B cell (primary cell): ENCODE measurements around the gene MLEC. TPM values are rescaled to one million over a fixed set of nuclear protein-coding genes. Genes with fewer than 3 reads are reported as not detected.
A peak's percentile ranks its signal among the peaks of the same experiment; 100 is the strongest.

Experiments used
- ATAC-seq: fragments of 200-7000 bp; cut with Tn5 transposase; one replicate; pipeline ENCODE4 v1.10.0; 2021; ENCODE audit warnings: low read depth, mild to moderate bottlenecking, moderate number of reproducible peaks, moderate library complexity
- CTCF ChIA-PET: fragments of 350-600 bp; sonication (Branson Sonifier 250); formaldehyde crosslinking; loops from one replicate; lab custom pipeline; 2021; ENCODE audit warnings: antibody characterized with exemption, inconsistent platforms; lab: Charles Lee
- POLR2A ChIA-PET: fragments of 350-600 bp; sonication (Branson Sonifier 250); formaldehyde crosslinking; loops from one replicate; lab custom pipeline; 2021; ENCODE audit warnings: antibody characterized with exemption; lab: Charles Lee
- DNase-seq: peaks from one replicate; pipeline ENCODE4 v3.0.0; 2013
- H2AFZ ChIP-seq: 2 replicates; pipeline ENCODE4 v1.6.1; 2012; ENCODE audit warnings: mild to moderate bottlenecking, low read depth, low read length; ENCODE audit not compliant: insufficient read depth, poor library complexity, severe bottlenecking
- H3K27ac ChIP-seq, 2 donors: 1 replicate in 1 of 2; 2 replicates in 1 of 2; pipeline ENCODE4 v1.5.1; 2012 to 2013; ENCODE audit warnings: low read length in 2 of 2, mild to moderate bottlenecking in 2 of 2, moderate library complexity in 1 of 2
- H3K27me3 ChIP-seq, 4 experiments: fragments of 200-600 bp in 1 of 4; sonication (generic) in 1 of 4; replicated peaks in 1 of 4; 1 replicate in 2 of 4; 2 replicates in 2 of 4; pipeline versions ENCODE4 v1.6.1 to v1.7.0; 2013 to 2016; ENCODE audit warnings: low read length in 3 of 4, mild to moderate bottlenecking in 2 of 4, mixed read lengths in 1 of 4, moderate library complexity in 1 of 4; ENCODE audit not compliant: insufficient read depth in 4 of 4, control insufficient read depth in 3 of 4; ENCODE audit errors: control extremely low read depth in 1 of 4
- H3K36me3 ChIP-seq, 2 experiments: replicated peaks in 1 of 2; 1 replicate in 1 of 2; 2 replicates in 1 of 2; pipeline versions ENCODE4 v1.6.1 to v1.7.1; 2013; ENCODE audit warnings: low read length in 1 of 2; ENCODE audit not compliant: insufficient read depth in 2 of 2, control insufficient read depth in 1 of 2; ENCODE audit errors: control extremely low read depth in 1 of 2, extremely low read depth in 1 of 2
- H3K4me1 ChIP-seq, 2 donors: fragments of 200-600 bp in 1 of 2; sonication (generic) in 1 of 2; 1 replicate in 1 of 2; 2 replicates in 1 of 2; pipeline versions ENCODE4 v1.5.1 to v1.6.1; 2013 to 2017; ENCODE audit warnings: low read length in 2 of 2; ENCODE audit not compliant: control insufficient read depth in 2 of 2, insufficient read depth in 2 of 2
- H3K4me2 ChIP-seq: replicated peaks from 2 replicates; pipeline ENCODE3; 2012; ENCODE audit warnings: mild to moderate bottlenecking, low read depth, low read length; ENCODE audit not compliant: poor library complexity, severe bottlenecking
- H3K4me3 ChIP-seq, 5 experiments: fragments of 200-600 bp in 1 of 5; sonication (generic) in 1 of 5; 1 replicate in 3 of 5; 2 replicates in 2 of 5; pipeline versions ENCODE4 v1.5.1 to v1.7.0; 2011 to 2016; ENCODE audit warnings: low read length in 4 of 5, mild to moderate bottlenecking in 4 of 5, low read depth in 2 of 5, control low read depth in 1 of 5, moderate library complexity in 1 of 5; ENCODE audit not compliant: insufficient read depth in 1 of 5; ENCODE audit errors: control extremely low read depth in 1 of 5, extremely low read depth in 1 of 5
- H3K79me2 ChIP-seq: fragments of 200-600 bp; sonication (generic); one replicate; pipeline ENCODE4 v1.6.0; 2016; ENCODE audit warnings: low read length; ENCODE audit not compliant: control insufficient read depth, insufficient read depth
- H3K9ac ChIP-seq: fragments of 200-600 bp; sonication (generic); 2 replicates; pipeline ENCODE4 v1.6.1; 2017; ENCODE audit warnings: mild to moderate bottlenecking, low read length, moderate library complexity
- H3K9me3 ChIP-seq, 3 donors: one replicate each; pipeline versions ENCODE4 v1.6.1 to v1.7.1; 2013; ENCODE audit warnings: low read length in 2 of 3; ENCODE audit not compliant: control insufficient read depth in 2 of 3, insufficient read depth in 1 of 3; ENCODE audit errors: control extremely low read depth in 1 of 3
- H4K20me1 ChIP-seq: 2 replicates; pipeline ENCODE4 v1.6.0; 2012; ENCODE audit warnings: mild to moderate bottlenecking, low read length; ENCODE audit not compliant: insufficient read depth, control insufficient read depth, poor library complexity, severe bottlenecking
- H3K27ac Mint-ChIP-seq: one replicate; pipeline ENCODE4 v1.8.0; 2021; ENCODE audit warnings: mixed read lengths
- H3K27me3 Mint-ChIP-seq: one replicate; pipeline ENCODE4 v1.8.0; 2021; ENCODE audit warnings: mixed read lengths
- H3K4me1 Mint-ChIP-seq: one replicate; pipeline ENCODE4 v1.8.0; 2021; ENCODE audit warnings: mixed read lengths
- H3K4me3 Mint-ChIP-seq: one replicate; pipeline ENCODE4 v1.8.0; 2021; ENCODE audit warnings: mixed read lengths
- H3K9me3 Mint-ChIP-seq: one replicate; pipeline ENCODE4 v1.8.0; 2022; ENCODE audit warnings: mixed read lengths; ENCODE audit not compliant: insufficient read depth
- CTCF ChIP-seq: fragments of 200-600 bp; IDR thresholded peaks from one replicate; pipeline ENCODE4 v1.8.0; 2022; ENCODE audit warnings: antibody characterized with exemption, mild to moderate bottlenecking
- EZH2 ChIP-seq: IDR thresholded peaks from 2 replicates; pipeline ENCODE4 v1.6.1; 2012; ENCODE audit warnings: borderline replicate concordance, low read depth, mild to moderate bottlenecking, moderate library complexity, low read length; ENCODE audit not compliant: insufficient read depth, poor library complexity, severe bottlenecking
- WGBS: methylation state at CpG from one replicate; pipeline ENCODE4 v1.1.5; 2013; ENCODE audit warnings: missing lambda C conversion rate; ENCODE audit not compliant: insufficient coverage; 5-methylcytosine and 5-hydroxymethylcytosine counted together
- intact Hi-C: fragments of 100-400 bp; cut with micrococcal nuclease; formaldehyde crosslinking; loops from one replicate; pipeline ENCODE4 v1.10.0; 2022
- polyA plus RNA-seq: library from polyadenylated mRNA; depleted of rRNA; stranded (reverse); fragments of >200 nt; gene quantifications from 2 replicates; pipeline ENCODE4 v1.2.3, GENCODE V29; 2012
- total RNA-seq, 2 donors: library from RNA; stranded (reverse); fragments of 120-200 nt in 1 of 2; gene quantifications; 1 replicate in 1 of 2; 2 replicates in 1 of 2; pipeline versions ENCODE4 v1.2.3 to v1.2.4, GENCODE V29; 2013 to 2022

MLEC gene
- total and polyA plus RNA-seq, 2 donors (not counting 1 experiment from before 2014, with no cell fraction given), result 5.5 to 52.6 TPM

GRCh38 chr12:120710805-120711296 is 23.9 kb downstream of the MLEC start:
- peak overlapping the region; percentile 98 for H3K4me2 ChIP-seq
- Mint-ChIP-seq H3K9me3 (no peaks in the 10 kb centered on the region), H3K27ac (peak overlapping the region; percentile 79), H3K27me3 (no peaks in the 10 kb centered on the region), H3K4me3 (peak overlapping the region; percentile 91), H3K4me1 (peaks cover 24% of the 10 kb centered on the region)
- peaks cover 0 to 13% of the 10 kb centered on the region in 2 experiments for H3K36me3 ChIP-seq
- peaks cover 9% of the 10 kb centered on the region for H3K79me2 ChIP-seq
- peak overlapping the region in 1 of 2 donors; percentile 71 for H3K27ac ChIP-seq
- H3K27me3 ChIP-seq, result no peaks in the 10 kb centered on the region
- H3K9me3 ChIP-seq, result no peaks in the 10 kb centered on the region
- DNase-seq, result peak; percentile 55
- CTCF ChIA-PET, result interaction anchor here (0.9 to 9.8 kb wide), 10 partner anchors 9 to 191 kb away, joined by 3 to 172 read pairs (median 4); partner anchors contain the start of gene POP5
- peak overlapping the region; percentile 17 to 89 (median 68) for H3K4me3 ChIP-seq
- POLR2A ChIA-PET, result interaction anchor here (0.5 kb wide), 1 partner anchor 1556 kb away, joined by 9 read pairs; no protein-coding TSS in a partner anchor
- H3K9ac ChIP-seq, result peak overlapping the region; percentile 82
- 0% methylated on average over 30 of the region's 31 CpGs for whole genome bisulfite sequencing
- ATAC-seq, result peak; percentile 50
- no peaks in the 10 kb centered on the region for H4K20me1 ChIP-seq
- peaks cover 17 to 26% of the 10 kb centered on the region in 2 donors for H3K4me1 ChIP-seq
- H2AFZ ChIP-seq, result peak overlapping the region; percentile 91
- intact Hi-C loops, result loop anchor here (1.0 to 5.0 kb wide), 5 partner anchors 14 to 260 kb away; partner anchors contain the start of genes ACADS and SPPL3
- TF ChIP-seq CTCF (no peak), EZH2 (no peak)

DNA sequence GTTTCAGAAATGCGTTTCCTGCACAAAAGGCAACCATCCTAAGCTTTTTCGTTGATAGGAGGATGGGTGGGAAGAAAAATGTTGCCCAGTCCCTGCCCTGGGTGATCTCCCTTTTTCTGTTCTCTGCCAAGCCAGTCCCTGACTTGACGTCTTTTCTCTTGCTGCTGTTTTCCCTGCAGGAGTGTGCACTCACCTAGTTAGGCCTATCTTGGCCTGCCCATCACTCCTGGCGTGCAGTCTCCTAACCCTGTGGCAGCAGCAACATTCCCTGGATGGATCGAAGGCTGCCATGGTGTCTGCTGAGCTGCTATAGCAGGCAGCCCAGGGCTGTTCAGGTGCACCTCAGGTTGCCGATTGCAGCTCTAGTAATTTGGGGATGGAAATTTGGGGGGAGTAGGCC is 24.5 kb downstream of the MLEC start:
- peak overlapping the region; percentile 98 for H3K4me2 ChIP-seq
- H3K4me1 ChIP-seq, result peaks cover 17 to 26% of the 10 kb centered on the region in 2 donors
- peak overlapping the region; percentile 91 for H2AFZ ChIP-seq
- H3K27me3 ChIP-seq, result no peaks in the 10 kb centered on the region
- ChIA-PET POLR2A (no interaction called here), CTCF (interaction anchor here (0.9 to 9.8 kb wide), 11 partner anchors 9 to 190 kb away, joined by 3 to 172 read pairs (median 4); partner anchors contain the start of gene POP5)
- no peaks in the 10 kb centered on the region for H3K9me3 ChIP-seq
- Mint-ChIP-seq H3K4me3 (peak overlapping the region; percentile 91), H3K27ac (peak overlapping the region; percentile 79), H3K27me3 (no peaks in the 10 kb centered on the region), H3K9me3 (no peaks in the 10 kb centered on the region), H3K4me1 (peaks cover 24% of the 10 kb centered on the region)
- TF ChIP-seq EZH2, result no peak
- TF ChIP-seq CTCF, result no peak
- H4K20me1 ChIP-seq, result no peaks in the 10 kb centered on the region
- peak overlapping the region; percentile 82 for H3K9ac ChIP-seq
- H3K79me2 ChIP-seq, result peaks cover 9% of the 10 kb centered on the region
- ATAC-seq (no peak), DNase-seq (no peak)
- peaks cover under 1 to 16% of the 10 kb centered on the region in 2 experiments for H3K36me3 ChIP-seq
- WGBS, result 46% methylated on average over 5 of the region's 6 CpGs
- intact Hi-C loops, result loop anchor here (1.0 to 5.0 kb wide), 4 partner anchors 25 to 259 kb away; partner anchors contain the start of gene SPPL3
- no peak overlapping the region for H3K27ac ChIP-seq
- peak overlapping the region in 4 of 5 experiments; percentile 17 to 89 (median 71) for H3K4me3 ChIP-seq
